ENCODE results near the gene RNF114.
A peak's percentile ranks its signal among the peaks of the same experiment; 100 is the strongest.

RNF114 gene

GRCh38 chr20:49906101-49906604 lies 30.0 kb upstream of the RNF114 start:
- Histone ChIP-seq H3K4me1 (ENCODE audit: control insufficient read depth, insufficient read depth, low read length) (no peaks in the 10 kb centered on the region), H3K4me3 (ENCODE audit: low read depth, low read length) (no peak overlapping the region), H3K9me3 (ENCODE audit: control insufficient read depth, insufficient read depth, low read depth, low read length) (no peaks in the 10 kb centered on the region), H3K27me3 (ENCODE audit: control insufficient read depth, insufficient read depth, low read length) (no peaks in the 10 kb centered on the region), H3K36me3 (ENCODE audit: control insufficient read depth, insufficient read depth, low read length) (peaks cover 41% of the 10 kb centered on the region), H3K9ac (ENCODE audit: low read length) (no peak overlapping the region), H3K27ac (ENCODE audit: low read depth, low read length) (no peak overlapping the region)

GRCh38 chr20:49906615-49907154 lies 29.5 kb upstream of the RNF114 start:
- Histone ChIP-seq H3K9ac (ENCODE audit: low read length) (no peak overlapping the region), H3K27me3 (ENCODE audit: control insufficient read depth, insufficient read depth, low read length) (no peaks in the 10 kb centered on the region), H3K9me3 (ENCODE audit: control insufficient read depth, insufficient read depth, low read depth, low read length) (no peaks in the 10 kb centered on the region), H3K4me3 (ENCODE audit: low read depth, low read length) (no peak overlapping the region), H3K4me1 (ENCODE audit: control insufficient read depth, insufficient read depth, low read length) (no peaks in the 10 kb centered on the region), H3K27ac (ENCODE audit: low read depth, low read length) (no peak overlapping the region), H3K36me3 (ENCODE audit: control insufficient read depth, insufficient read depth, low read length) (peaks cover 41% of the 10 kb centered on the region)

- H3K4me1 ChIP-seq (ENCODE audit: control insufficient read depth, insufficient read depth, low read length), result no peaks in the 10 kb centered on the region
- H3K27ac ChIP-seq (ENCODE audit: low read depth, low read length), result no peak overlapping the region
- H3K27me3 ChIP-seq (ENCODE audit: control insufficient read depth, insufficient read depth, low read length), result no peaks in the 10 kb centered on the region
- no peak overlapping the region for H3K9ac ChIP-seq (ENCODE audit: low read length)
- H3K4me3 ChIP-seq (ENCODE audit: low read depth, low read length), result no peak overlapping the region
- peaks cover 41% of the 10 kb centered on the region for H3K36me3 ChIP-seq (ENCODE audit: control insufficient read depth, insufficient read depth, low read length)
- H3K9me3 ChIP-seq (ENCODE audit: control insufficient read depth, insufficient read depth, low read depth, low read length), result no peaks in the 10 kb centered on the region
Measured at GRCh38 chr20:49907405-49908257, 28.6 kb upstream of the RNF114 start.

- Histone ChIP-seq H3K4me3 (ENCODE audit: low read depth, low read length) (no peak overlapping the region), H3K9ac (ENCODE audit: low read length) (no peak overlapping the region), H3K36me3 (ENCODE audit: control insufficient read depth, insufficient read depth, low read length) (peaks cover 41% of the 10 kb centered on the region), H3K27ac (ENCODE audit: low read depth, low read length) (no peak overlapping the region), H3K4me1 (ENCODE audit: control insufficient read depth, insufficient read depth, low read length) (no peaks in the 10 kb centered on the region), H3K9me3 (ENCODE audit: control insufficient read depth, insufficient read depth, low read depth, low read length) (no peaks in the 10 kb centered on the region), H3K27me3 (ENCODE audit: control insufficient read depth, insufficient read depth, low read length) (no peaks in the 10 kb centered on the region)
Measured at GRCh38 chr20:49908258-49908565, 28.0 kb upstream of the RNF114 start.

- H3K27ac ChIP-seq (ENCODE audit: low read depth, low read length), result no peak overlapping the region
- H3K4me1 ChIP-seq (ENCODE audit: control insufficient read depth, insufficient read depth, low read length), result peaks cover 6% of the 10 kb centered on the region
- no peaks in the 10 kb centered on the region for H3K9me3 ChIP-seq (ENCODE audit: control insufficient read depth, insufficient read depth, low read depth, low read length)
- peaks cover 33% of the 10 kb centered on the region for H3K36me3 ChIP-seq (ENCODE audit: control insufficient read depth, insufficient read depth, low read length)
- H3K27me3 ChIP-seq (ENCODE audit: control insufficient read depth, insufficient read depth, low read length), result no peaks in the 10 kb centered on the region
- no peak overlapping the region for H3K9ac ChIP-seq (ENCODE audit: low read length)
- H3K4me3 ChIP-seq (ENCODE audit: low read depth, low read length), result no peak overlapping the region
Measured at GRCh38 chr20:49909499-49910339, 26.5 kb upstream of the RNF114 start.

- Histone ChIP-seq H3K27me3 (ENCODE audit: control insufficient read depth, insufficient read depth, low read length) (no peaks in the 10 kb centered on the region), H3K4me1 (ENCODE audit: control insufficient read depth, insufficient read depth, low read length) (peaks cover 6% of the 10 kb centered on the region), H3K4me3 (ENCODE audit: low read depth, low read length) (no peak overlapping the region), H3K36me3 (ENCODE audit: control insufficient read depth, insufficient read depth, low read length) (peaks cover 30% of the 10 kb centered on the region), H3K9ac (ENCODE audit: low read length) (no peak overlapping the region), H3K9me3 (ENCODE audit: control insufficient read depth, insufficient read depth, low read depth, low read length) (no peaks in the 10 kb centered on the region), H3K27ac (ENCODE audit: low read depth, low read length) (no peak overlapping the region)
Measured at GRCh38 chr20:49910340-49910706, 25.9 kb upstream of the RNF114 start.

- H3K27ac ChIP-seq (ENCODE audit: low read depth, low read length), result no peak overlapping the region
- H3K9ac ChIP-seq (ENCODE audit: low read length), result no peak overlapping the region
- peak overlapping the region; percentile 88; the same call in 1 of the 2 replicates for H3K4me3 ChIP-seq (ENCODE audit: low read depth, low read length)
- peaks cover 6% of the 10 kb centered on the region for H3K4me1 ChIP-seq (ENCODE audit: control insufficient read depth, insufficient read depth, low read length)
- no peaks in the 10 kb centered on the region for H3K9me3 ChIP-seq (ENCODE audit: control insufficient read depth, insufficient read depth, low read depth, low read length)
- peaks cover 6% of the 10 kb centered on the region for H3K36me3 ChIP-seq (ENCODE audit: control insufficient read depth, insufficient read depth, low read length)
- H3K27me3 ChIP-seq (ENCODE audit: control insufficient read depth, insufficient read depth, low read length), result no peaks in the 10 kb centered on the region
Measured at GRCh38 chr20:49913399-49914047, 22.7 kb upstream of the RNF114 start.

- peak overlapping the region; percentile 88 for H3K4me3 ChIP-seq (ENCODE audit: low read depth, low read length)
- H3K27ac ChIP-seq (ENCODE audit: low read depth, low read length), result peak overlapping the region; percentile 20; the same call in 1 of the 2 replicates
- peak overlapping the region; percentile 98 for H3K9ac ChIP-seq (ENCODE audit: low read length)
- H3K36me3 ChIP-seq (ENCODE audit: control insufficient read depth, insufficient read depth, low read length), result peaks cover 4% of the 10 kb centered on the region
- H3K9me3 ChIP-seq (ENCODE audit: control insufficient read depth, insufficient read depth, low read depth, low read length), result no peaks in the 10 kb centered on the region
- no peaks in the 10 kb centered on the region for H3K27me3 ChIP-seq (ENCODE audit: control insufficient read depth, insufficient read depth, low read length)
- H3K4me1 ChIP-seq (ENCODE audit: control insufficient read depth, insufficient read depth, low read length), result peaks cover 6% of the 10 kb centered on the region
Measured at GRCh38 chr20:49914310-49915117, 21.7 kb upstream of the RNF114 start.

GRCh38 chr20:49915118-49915379 lies 21.1 kb upstream of the RNF114 start:
- Histone ChIP-seq H3K4me3 (ENCODE audit: low read depth, low read length) (peak overlapping the region; percentile 88), H3K27me3 (ENCODE audit: control insufficient read depth, insufficient read depth, low read length) (no peaks in the 10 kb centered on the region), H3K9me3 (ENCODE audit: control insufficient read depth, insufficient read depth, low read depth, low read length) (no peaks in the 10 kb centered on the region), H3K9ac (ENCODE audit: low read length) (peak overlapping the region; percentile 98), H3K4me1 (ENCODE audit: control insufficient read depth, insufficient read depth, low read length) (peaks cover 6% of the 10 kb centered on the region), H3K36me3 (ENCODE audit: control insufficient read depth, insufficient read depth, low read length) (peaks cover 4% of the 10 kb centered on the region), H3K27ac (ENCODE audit: low read depth, low read length) (peak overlapping the region; percentile 100)

- H3K4me1 ChIP-seq (ENCODE audit: control insufficient read depth, insufficient read depth, low read length), result peaks cover 6% of the 10 kb centered on the region
- peak within 1 kb of the TSS; percentile 98 for H3K9ac ChIP-seq (ENCODE audit: low read length)
- H3K4me3 ChIP-seq (ENCODE audit: low read depth, low read length), result peak within 1 kb of the TSS; percentile 88
- no peaks in the 10 kb centered on the region for H3K27me3 ChIP-seq (ENCODE audit: control insufficient read depth, insufficient read depth, low read length)
- no peaks in the 10 kb centered on the region for H3K9me3 ChIP-seq (ENCODE audit: control insufficient read depth, insufficient read depth, low read depth, low read length)
- no peaks in the 10 kb centered on the region for H3K36me3 ChIP-seq (ENCODE audit: control insufficient read depth, insufficient read depth, low read length)
- peak within 1 kb of the TSS; percentile 100 for H3K27ac ChIP-seq (ENCODE audit: low read depth, low read length)
Measured at GRCh38 chr20:49915380-49916145, 20.6 kb upstream of the RNF114 start, which contains the start of gene SPATA2. Gene SPATA2 (minus strand): TSS chr20:49915529. CDS start chr20:49908490, 7,039 bp downstream.

Data from HUES6 (cell line).